Stromal cell of bone marrow (primary cell): ENCODE measurements around the gene USP49.
A peak's percentile ranks its signal among the peaks of the same experiment; 100 is the strongest.
"Not testable (repeated sequence)": the region's sequence is repeated elsewhere in the genome, so short reads cannot be mapped to it uniquely, and the experiment has no call there.

Experiments used
- DNase-seq: peaks from one replicate; pipeline ENCODE4 v3.0.0-alpha.2; 2012; ENCODE audit warnings: low read depth

USP49 gene

GRCh38 chr6:41811946-41812345 is 83.2 kb downstream of the USP49 start:
- not testable (repeated sequence) for DNase-seq

GRCh38 chr6:41811095-41811494 is 84.1 kb downstream of the USP49 start:
- no peak for DNase-seq

GRCh38 chr6:41805830-41806774 is 89.1 kb downstream of the USP49 start:
- no peak for DNase-seq

GRCh38 chr6:41801380-41801779 is 93.8 kb downstream of the USP49 start:
- DNase-seq: no peak

- no peak for DNase-seq
These were observed 95.6 kb downstream of the USP49 start for GRCh38 chr6:41799559-41799911.

GRCh38 chr6:41798901-41799558 is 96.1 kb downstream of the USP49 start:
- DNase-seq: no peak

GRCh38 chr6:41796474-41796873 is 98.7 kb downstream of the USP49 start:
- no peak for DNase-seq

GRCh38 chr6:41791984-41792383 is 103.2 kb downstream of the USP49 start:
- DNase-seq: no peak

- no peak for DNase-seq
These were observed 103.9 kb downstream of the USP49 start for GRCh38 chr6:41791305-41791704.

GRCh38 chr6:41790045-41790444 is 105.1 kb downstream of the USP49 start:
- no peak for DNase-seq

- no peak for DNase-seq
These were observed 105.8 kb downstream of the USP49 start for GRCh38 chr6:41789390-41789724.

GRCh38 chr6:41787219-41787917 is 107.8 kb downstream of the USP49 start, which contains the start of gene TOMM6:
TSS of gene TOMM6 (plus strand) at chr6:41787694. CDS start at chr6:41787698, 4 bp downstream.
- peak; percentile 86 for DNase-seq

- DNase-seq: peak; percentile 64
These were observed 108.5 kb downstream of the USP49 start for GRCh38 chr6:41786451-41787218.

GRCh38 chr6:41785689-41786450 is 109.3 kb downstream of the USP49 start:
- DNase-seq: no peak

- DNase-seq: no peak
These were observed 109.9 kb downstream of the USP49 start for GRCh38 chr6:41785254-41785653.

GRCh38 chr6:41784581-41785171 is 110.5 kb downstream of the USP49 start:
- no peak for DNase-seq

GRCh38 chr6:41783106-41783780 is 111.9 kb downstream of the USP49 start:
- no peak for DNase-seq

GRCh38 chr6:41781366-41781730 is 113.8 kb downstream of the USP49 start:
- DNase-seq: no peak

GRCh38 chr6:41780551-41781365 is 114.4 kb downstream of the USP49 start, which contains the start of gene PRICKLE4:
TSS of gene PRICKLE4 (plus strand) at chr6:41780782. CDS start at chr6:41783474, 2,692 bp downstream.
- no peak for DNase-seq
